Left ventricle myocardium inferior (tissue), 1 donor: ENCODE results near the gene AP3B2. TPM values are rescaled to one million over a fixed set of nuclear protein-coding genes. Genes with fewer than 3 reads are reported as not detected.
A peak's percentile ranks its signal among the peaks of the same experiment; 100 is the strongest.

Experiments
- DNase-seq: peaks from one replicate; pipeline ENCODE4 v3.0.0-alpha.2; 2020
- H3K27ac ChIP-seq: fragments of 200-600 bp; replicated peaks from 2 replicates; pipeline ENCODE4 v1.8.0; 2021
- H3K27me3 ChIP-seq: fragments of 200-600 bp; 2 replicates; pipeline ENCODE4 v1.8.0; 2021; ENCODE audit warnings: low read depth
- H3K36me3 ChIP-seq: fragments of 200-600 bp; 2 replicates; pipeline ENCODE4 v1.8.0; 2021
- H3K4me1 ChIP-seq: fragments of 200-600 bp; 2 replicates; pipeline ENCODE4 v1.8.0; 2021
- H3K4me3 ChIP-seq: fragments of 200-600 bp; 2 replicates; pipeline ENCODE4 v1.8.0; 2021; ENCODE audit warnings: mild to moderate bottlenecking, moderate library complexity
- H3K9me3 ChIP-seq: fragments of 200-600 bp; replicated peaks from 2 replicates; pipeline ENCODE4 v1.8.0; 2021
- CTCF ChIP-seq: fragments of 200-600 bp; IDR thresholded peaks from 2 replicates; pipeline ENCODE4 v1.8.0; 2021; ENCODE audit warnings: antibody characterized with exemption, mild to moderate bottlenecking, borderline replicate concordance
- intact Hi-C: fragments of 100-400 bp; cut with micrococcal nuclease; formaldehyde crosslinking; loops from one replicate; pipeline ENCODE4 v1.11.0; 2022
- total RNA-seq: library from RNA; stranded (reverse); fragmentation: NEBNext Ultra II Directional; extraction: Animal tissue kit (Norgen Biotek cat#: 25700); gene quantifications from one replicate; pipeline ENCODE4 v1.2.1, GENCODE V29; 2021
- donor health status: DM: no; HTN: yes; CAD: no; lungs with severe emphysema.

The AP3B2 gene
- total RNA-seq, 1 donor from 2014 or later = 0.80 TPM

GRCh38 chr15:82680200-82681102 lies 29.2 kb downstream of the AP3B2 start:
- intact Hi-C loops = no loop called here
- Histone ChIP-seq H3K36me3 (no peaks in the 10 kb centered on the region), H3K27ac (no peak overlapping the region), H3K9me3 (no peaks in the 10 kb centered on the region), H3K4me3 (peak overlapping the region; percentile 51), H3K27me3 (peaks cover 70% of the 10 kb centered on the region), H3K4me1 (peaks cover 10% of the 10 kb centered on the region)
- DNase-seq = no peak
- TF ChIP-seq CTCF = no peak

GRCh38 chr15:82679626-82680199 lies 30.0 kb downstream of the AP3B2 start:
- intact Hi-C loops = no loop called here
- H3K4me1 ChIP-seq = peaks cover 10% of the 10 kb centered on the region
- no peaks in the 10 kb centered on the region for H3K9me3 ChIP-seq
- H3K27ac ChIP-seq = no peak overlapping the region
- H3K4me3 ChIP-seq = peak overlapping the region; percentile 51
- H3K36me3 ChIP-seq = no peaks in the 10 kb centered on the region
- no peak for TF ChIP-seq CTCF
- no peak for DNase-seq
- H3K27me3 ChIP-seq = peaks cover 67% of the 10 kb centered on the region

- no peak for TF ChIP-seq CTCF
- H3K36me3 ChIP-seq = no peaks in the 10 kb centered on the region
- H3K27me3 ChIP-seq = peaks cover 56% of the 10 kb centered on the region
- no peaks in the 10 kb centered on the region for H3K9me3 ChIP-seq
- H3K27ac ChIP-seq = no peak overlapping the region
- H3K4me3 ChIP-seq = no peak overlapping the region
- peaks cover 10% of the 10 kb centered on the region for H3K4me1 ChIP-seq
- intact Hi-C loops = no loop called here
- no peak for DNase-seq
Observed at GRCh38 chr15:82677720-82678323, 31.9 kb downstream of the AP3B2 start.

- H3K36me3 ChIP-seq = no peaks in the 10 kb centered on the region
- H3K9me3 ChIP-seq = no peaks in the 10 kb centered on the region
- H3K4me3 ChIP-seq = no peak overlapping the region
- no peak overlapping the region for H3K27ac ChIP-seq
- H3K27me3 ChIP-seq = peaks cover 27% of the 10 kb centered on the region
- H3K4me1 ChIP-seq = no peaks in the 10 kb centered on the region
- intact Hi-C loops = no loop called here
- no peak for TF ChIP-seq CTCF
- DNase-seq = no peak
Observed at GRCh38 chr15:82674873-82675272, 34.8 kb downstream of the AP3B2 start.

GRCh38 chr15:82670699-82671098 lies 39.0 kb downstream of the AP3B2 start:
- no peaks in the 10 kb centered on the region for H3K4me1 ChIP-seq
- intact Hi-C loops = no loop called here
- no peak overlapping the region for H3K4me3 ChIP-seq
- no peak overlapping the region for H3K27ac ChIP-seq
- H3K27me3 ChIP-seq = peaks cover 6% of the 10 kb centered on the region
- no peaks in the 10 kb centered on the region for H3K36me3 ChIP-seq
- H3K9me3 ChIP-seq = no peaks in the 10 kb centered on the region
- DNase-seq = no peak
- TF ChIP-seq CTCF = no peak
